ENCODE measurements around the gene TCERG1L. TPM values are rescaled to one million over a fixed set of nuclear protein-coding genes. Genes with fewer than 3 reads are reported as not detected.

Gene TCERG1L
- total RNA-seq, 1 experiment from 2014 or later = not detected

DNA sequence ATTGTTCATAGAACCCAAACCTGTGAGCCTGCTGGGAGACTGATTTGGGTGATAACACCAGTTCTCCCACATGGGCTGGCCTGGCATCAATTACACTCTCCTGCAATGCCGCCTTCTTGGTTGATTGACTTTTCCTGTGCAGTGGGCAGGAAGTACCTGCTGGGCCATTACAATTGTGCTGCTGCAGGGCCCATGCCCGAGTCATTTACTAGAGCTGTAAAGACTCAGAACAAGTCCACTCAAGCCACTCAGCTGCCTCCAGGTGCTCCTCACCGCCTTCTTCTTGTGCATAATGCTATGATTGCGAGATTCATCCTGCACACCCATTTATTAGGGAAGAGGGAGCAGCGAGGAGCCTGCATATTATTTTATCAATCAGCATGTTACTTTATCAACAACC lies 264.0 kb downstream of the TCERG1L start:
- CTCF ChIA-PET = no interaction called here
- Mint-ChIP-seq H3K36me3 (ENCODE audit: insufficient read depth, unreplicated experiment) (peaks cover 3% of the 10 kb centered on the region), H3K4me1 (ENCODE audit: low read depth, unreplicated experiment) (no peaks in the 10 kb centered on the region), H3K9me3 (ENCODE audit: low read depth, unreplicated experiment) (peaks cover 7% of the 10 kb centered on the region), H3K27me3 (ENCODE audit: unreplicated experiment) (no peaks in the 10 kb centered on the region), H3K27ac (ENCODE audit: unreplicated experiment) (no peak overlapping the region), H3K4me3 (ENCODE audit: low read depth, unreplicated experiment) (no peak overlapping the region)
- DNase-seq = no peak
- BruUV-seq (replicated peaks) = no TSS peak
- intact Hi-C loops (cut with micrococcal nuclease; ENCODE audit: unreplicated experiment) = no loop called here
- no peak for TF ChIP-seq CTCF (IDR thresholded peaks at IDR 0.05; ENCODE audit: unreplicated experiment)

DNA sequence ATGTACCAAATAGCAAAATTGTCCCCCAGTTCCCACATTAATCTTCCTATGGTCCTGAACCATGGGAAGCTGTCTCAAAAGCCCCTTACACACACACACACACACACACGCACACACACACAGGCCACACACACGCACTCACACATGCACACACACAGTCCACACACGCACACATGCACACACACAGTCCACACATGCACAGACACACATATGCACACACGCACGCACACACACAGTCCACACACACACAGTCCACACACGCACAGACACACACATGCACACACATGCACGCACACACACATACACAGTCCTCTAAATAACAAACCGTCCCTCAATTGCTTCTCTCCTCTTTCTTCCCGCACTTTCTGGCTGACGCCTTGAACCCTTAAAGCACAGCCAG lies 265.3 kb downstream of the TCERG1L start:
- intact Hi-C loops (cut with micrococcal nuclease; ENCODE audit: unreplicated experiment) = no loop called here
- Mint-ChIP-seq H3K27me3 (ENCODE audit: unreplicated experiment) (no peaks in the 10 kb centered on the region), H3K36me3 (ENCODE audit: insufficient read depth, unreplicated experiment) (peaks cover 3% of the 10 kb centered on the region), H3K4me3 (ENCODE audit: low read depth, unreplicated experiment) (no peak overlapping the region), H3K4me1 (ENCODE audit: low read depth, unreplicated experiment) (no peaks in the 10 kb centered on the region), H3K27ac (ENCODE audit: unreplicated experiment) (no peak overlapping the region), H3K9me3 (ENCODE audit: low read depth, unreplicated experiment) (peaks cover 7% of the 10 kb centered on the region)
- CTCF ChIA-PET = no interaction called here
- no peak for DNase-seq
- no TSS peak for BruUV-seq (replicated peaks)
- no peak for TF ChIP-seq CTCF (IDR thresholded peaks at IDR 0.05; ENCODE audit: unreplicated experiment)

GRCh38 chr10:131044379-131045111 lies 267.0 kb downstream of the TCERG1L start:
- CTCF ChIA-PET = no interaction called here
- Mint-ChIP-seq H3K9me3 (ENCODE audit: low read depth, unreplicated experiment) (peaks cover 4% of the 10 kb centered on the region), H3K36me3 (ENCODE audit: insufficient read depth, unreplicated experiment) (peaks cover 3% of the 10 kb centered on the region), H3K4me3 (ENCODE audit: low read depth, unreplicated experiment) (no peak overlapping the region), H3K4me1 (ENCODE audit: low read depth, unreplicated experiment) (no peaks in the 10 kb centered on the region), H3K27me3 (ENCODE audit: unreplicated experiment) (no peaks in the 10 kb centered on the region), H3K27ac (ENCODE audit: unreplicated experiment) (no peak overlapping the region)
- BruUV-seq (replicated peaks) = no TSS peak
- DNase-seq = no peak
- TF ChIP-seq CTCF (IDR thresholded peaks at IDR 0.05; ENCODE audit: unreplicated experiment) = no peak
- intact Hi-C loops (cut with micrococcal nuclease; ENCODE audit: unreplicated experiment) = no loop called here

DNA sequence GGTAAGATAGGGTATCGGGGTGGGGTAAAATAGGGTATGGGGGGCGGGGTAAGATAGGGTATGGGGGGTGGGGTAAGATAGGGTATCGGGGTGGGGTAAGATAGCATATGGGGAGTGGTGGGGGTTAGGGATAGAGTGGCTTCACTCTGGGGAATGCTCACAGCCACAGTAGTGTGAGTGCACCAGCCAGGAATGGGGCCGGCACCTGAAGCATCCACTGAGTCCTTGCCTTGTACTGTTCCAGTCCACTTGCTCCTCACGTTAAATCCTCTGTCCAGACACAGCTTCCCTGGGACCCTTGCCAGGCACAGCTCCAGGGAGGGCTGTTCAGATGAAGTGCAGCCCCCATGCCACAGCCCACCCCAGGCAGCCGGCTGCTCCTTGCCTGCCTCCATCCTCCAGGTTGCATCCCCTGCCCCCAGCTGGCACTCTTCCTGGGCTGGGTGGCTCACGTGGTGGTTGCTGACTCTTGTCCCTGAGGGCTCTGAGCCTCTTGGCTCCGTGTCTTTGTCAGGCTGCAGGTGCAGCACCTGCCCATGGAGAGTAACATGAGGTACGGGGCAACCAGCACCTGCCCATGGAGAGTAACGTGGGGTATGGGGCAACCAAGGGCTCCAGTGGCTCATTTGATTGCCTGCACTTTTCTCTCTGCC lies 268.4 kb downstream of the TCERG1L start:
- CTCF ChIA-PET = no interaction called here
- TF ChIP-seq CTCF (IDR thresholded peaks at IDR 0.05; ENCODE audit: unreplicated experiment) = no peak
- no TSS peak for BruUV-seq (replicated peaks)
- intact Hi-C loops (cut with micrococcal nuclease; ENCODE audit: unreplicated experiment) = no loop called here
- Mint-ChIP-seq H3K27ac (ENCODE audit: unreplicated experiment) (no peak overlapping the region), H3K9me3 (ENCODE audit: low read depth, unreplicated experiment) (peaks cover 4% of the 10 kb centered on the region), H3K4me1 (ENCODE audit: low read depth, unreplicated experiment) (no peaks in the 10 kb centered on the region), H3K27me3 (ENCODE audit: unreplicated experiment) (no peaks in the 10 kb centered on the region), H3K36me3 (ENCODE audit: insufficient read depth, unreplicated experiment) (peaks cover 3% of the 10 kb centered on the region), H3K4me3 (ENCODE audit: low read depth, unreplicated experiment) (no peak overlapping the region)
- DNase-seq = no peak

Measured in Calu3 (cell line).